ENCODE measurements around the gene ANO2. TPM values are rescaled to one million over a fixed set of nuclear protein-coding genes. Genes with fewer than 3 reads are reported as not detected.
A peak's percentile ranks its signal among the peaks of the same experiment; 100 is the strongest.

ANO2 gene
- total RNA-seq, 1 donor from 2014 or later: 1.7 TPM

DNA sequence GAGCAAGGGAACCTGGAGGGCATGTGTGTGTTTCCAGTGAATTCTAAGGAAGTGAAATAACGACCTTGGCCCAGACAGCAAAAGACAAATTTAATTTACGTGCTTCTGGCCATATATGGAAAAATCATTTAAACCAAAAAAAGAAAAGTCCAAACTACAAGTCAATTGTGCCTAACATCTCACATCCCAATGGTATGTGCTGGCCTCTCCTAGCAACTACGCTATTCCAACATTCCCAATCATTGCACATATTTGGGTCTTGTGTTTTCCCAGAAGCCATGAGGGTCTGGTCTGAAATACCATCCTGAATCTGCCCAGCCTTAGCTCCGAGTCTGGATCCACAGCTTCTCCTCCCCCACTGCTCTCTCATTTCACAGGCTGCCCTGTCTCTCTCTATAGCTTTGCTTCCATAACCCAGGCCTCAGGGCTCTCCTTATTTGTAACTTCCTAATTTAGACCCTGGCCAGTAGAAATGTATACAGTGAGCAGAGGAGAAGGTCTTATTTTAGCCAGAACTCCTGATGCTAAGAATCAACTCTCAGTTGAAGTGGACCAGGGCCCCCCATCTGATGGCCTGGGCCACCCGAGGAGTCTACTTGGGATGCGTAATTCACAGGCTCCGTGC, 224.6 kb downstream of the ANO2 start:
- DNase-seq (ENCODE audit: low read depth): no peak

GRCh38 chr12:5718680-5719079, 226.4 kb downstream of the ANO2 start:
- TF ChIP-seq CTCF (conservative IDR thresholded peaks at IDR 0.05; ENCODE audit: low read depth, low read length): no peak
- no peak for DNase-seq (ENCODE audit: low read depth)
- H3K4me3 ChIP-seq (ENCODE audit: low read depth, low read length): no peak overlapping the region

More for the DNA sequence above, 224.6 kb downstream of the ANO2 start:
- H3K4me3 ChIP-seq (ENCODE audit: low read depth, low read length): no peak overlapping the region
- TF ChIP-seq CTCF (conservative IDR thresholded peaks at IDR 0.05; ENCODE audit: low read depth, low read length): no peak

- TF ChIP-seq CTCF (conservative IDR thresholded peaks at IDR 0.05; ENCODE audit: low read depth, low read length): no peak
- DNase-seq (ENCODE audit: low read depth): no peak
Measured at GRCh38 chr12:5718073-5718472, 227.0 kb downstream of the ANO2 start.

DNA sequence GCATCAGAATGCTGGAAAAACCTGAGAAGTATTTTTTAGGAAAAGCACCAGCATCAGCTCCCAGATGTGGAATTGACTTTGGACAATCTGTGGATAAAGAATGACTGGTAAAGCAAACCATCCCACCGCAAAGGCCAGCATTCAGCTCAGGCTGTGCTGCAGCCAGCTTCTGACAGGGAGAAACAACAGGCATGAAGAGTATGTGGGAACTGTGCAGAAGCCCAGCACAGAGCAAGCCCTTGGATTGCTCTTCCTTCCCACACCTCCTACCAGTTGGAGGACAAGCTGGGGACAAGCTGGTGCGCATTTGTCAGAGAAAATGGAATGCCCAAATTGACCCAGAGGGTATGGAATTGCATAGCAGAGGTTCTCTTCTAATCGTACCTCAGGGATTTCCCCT, 228.1 kb downstream of the ANO2 start:
- no peak for DNase-seq (ENCODE audit: low read depth)
- no peak overlapping the region for H3K4me3 ChIP-seq (ENCODE audit: low read depth, low read length)
- no peak for TF ChIP-seq CTCF (conservative IDR thresholded peaks at IDR 0.05; ENCODE audit: low read depth, low read length)

More at GRCh38 chr12:5718073-5718472, 227.0 kb downstream of the ANO2 start:
- no peak overlapping the region for H3K4me3 ChIP-seq (ENCODE audit: low read depth, low read length)

- no peak for TF ChIP-seq CTCF (conservative IDR thresholded peaks at IDR 0.05; ENCODE audit: low read depth, low read length)
- DNase-seq (ENCODE audit: low read depth): peak; percentile 18
Measured at GRCh38 chr12:5716201-5716600, 228.9 kb downstream of the ANO2 start.

GRCh38 chr12:5715021-5715420, 230.0 kb downstream of the ANO2 start:
- DNase-seq (ENCODE audit: low read depth): no peak
- no peak overlapping the region for H3K4me3 ChIP-seq (ENCODE audit: low read depth, low read length)
- no peak for TF ChIP-seq CTCF (conservative IDR thresholded peaks at IDR 0.05; ENCODE audit: low read depth, low read length)

More at GRCh38 chr12:5716201-5716600, 228.9 kb downstream of the ANO2 start:
- no peak overlapping the region for H3K4me3 ChIP-seq (ENCODE audit: low read depth, low read length)

DNA sequence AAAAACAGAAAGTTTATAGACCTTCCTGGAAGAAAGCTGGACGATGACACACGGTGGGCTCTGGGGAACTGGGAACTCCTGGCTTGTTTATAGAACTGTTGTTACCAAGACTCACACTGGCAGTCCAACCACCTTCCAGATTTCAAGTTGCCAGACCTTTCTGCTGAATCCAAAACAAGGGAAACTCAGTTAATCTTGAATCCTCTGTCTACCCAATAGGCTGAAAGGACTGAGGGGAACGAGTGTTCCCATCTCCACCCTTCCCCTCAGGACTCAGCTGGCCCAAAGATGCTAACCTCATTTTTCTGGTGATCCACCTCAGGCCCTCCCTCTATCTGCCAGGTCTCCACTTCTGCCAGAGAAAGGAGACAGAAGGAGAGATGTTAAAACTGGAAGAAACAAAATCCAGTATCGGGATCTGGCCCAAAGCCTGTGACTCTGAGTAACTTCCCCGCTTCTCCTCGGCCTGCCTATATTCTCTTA, 231.4 kb downstream of the ANO2 start:
- no peak for TF ChIP-seq CTCF (conservative IDR thresholded peaks at IDR 0.05; ENCODE audit: low read depth, low read length)
- no peak for DNase-seq (ENCODE audit: low read depth)
- H3K4me3 ChIP-seq (ENCODE audit: low read depth, low read length): no peak overlapping the region

Measured in epithelial cell of proximal tubule (primary cell).